ENCODE measurements around the gene TLE1. TPM values are rescaled to one million over a fixed set of nuclear protein-coding genes. Genes with fewer than 3 reads are reported as not detected.

Gene TLE1
- total and polyA plus RNA-seq, 12 donors: 33.3 to 76.9 (median 49.8) TPM

DNA sequence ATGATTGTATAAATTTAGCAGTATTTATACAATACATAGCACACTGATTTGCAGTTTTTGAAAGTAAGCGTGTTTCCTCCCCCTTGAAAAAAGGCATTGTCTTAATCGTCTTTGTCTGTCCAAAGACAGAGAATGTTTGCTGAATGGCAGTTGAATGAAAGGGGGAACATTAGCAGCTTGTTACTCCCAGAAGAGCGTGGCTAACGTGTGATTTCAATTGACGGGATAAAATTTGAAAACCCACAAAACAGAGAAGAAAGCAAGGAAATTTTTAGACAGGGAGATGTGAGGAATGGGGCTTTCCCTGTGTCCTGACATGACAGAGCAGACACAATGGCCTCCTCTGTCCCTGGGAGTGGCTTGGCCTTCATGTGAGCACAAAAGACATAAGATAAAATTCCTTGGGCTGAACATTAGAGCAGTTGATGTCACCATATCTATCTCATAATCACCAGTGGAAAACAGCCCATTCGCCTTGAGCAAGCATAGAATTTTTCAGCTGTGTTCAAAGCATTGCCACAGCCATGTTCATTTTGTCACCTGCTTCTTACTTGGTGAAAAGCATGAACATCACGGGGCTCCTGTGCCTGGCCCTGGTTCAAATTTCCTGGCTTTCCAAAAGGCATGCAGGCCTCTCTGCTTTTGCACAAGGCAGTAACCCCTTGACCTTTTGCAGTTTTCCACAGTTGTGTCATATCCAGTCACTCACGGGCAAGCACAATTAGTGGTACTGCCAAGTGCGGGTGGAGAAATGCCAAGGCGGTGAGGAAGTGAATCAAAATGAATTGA, 126.9 kb downstream of the TLE1 start:
- Histone ChIP-seq H3K4me1 (replicated peaks in 1 of 2) (peaks cover 5 to 20% of the 10 kb centered on the region in 2 donors), H3K4me3 (no peak overlapping the region), H3K27me3 (no peaks in the 10 kb centered on the region), H3K27ac (peak overlapping the region in 4 of 5 donors; percentile 3 to 70 (median 48)), H3K36me3 (replicated peaks in 1 of 2) (no peaks in the 10 kb centered on the region), H3K9me3 (replicated peaks in 1 of 3) (no peaks in the 10 kb centered on the region)
- peak; percentile 49 to 81 (median 78) for DNase-seq
- intact Hi-C loops (cut with DNase I): no loop called here
- no peak for TF ChIP-seq POLR2A (IDR thresholded peaks at IDR 0.05)
- TF ChIP-seq, protein P1, sequence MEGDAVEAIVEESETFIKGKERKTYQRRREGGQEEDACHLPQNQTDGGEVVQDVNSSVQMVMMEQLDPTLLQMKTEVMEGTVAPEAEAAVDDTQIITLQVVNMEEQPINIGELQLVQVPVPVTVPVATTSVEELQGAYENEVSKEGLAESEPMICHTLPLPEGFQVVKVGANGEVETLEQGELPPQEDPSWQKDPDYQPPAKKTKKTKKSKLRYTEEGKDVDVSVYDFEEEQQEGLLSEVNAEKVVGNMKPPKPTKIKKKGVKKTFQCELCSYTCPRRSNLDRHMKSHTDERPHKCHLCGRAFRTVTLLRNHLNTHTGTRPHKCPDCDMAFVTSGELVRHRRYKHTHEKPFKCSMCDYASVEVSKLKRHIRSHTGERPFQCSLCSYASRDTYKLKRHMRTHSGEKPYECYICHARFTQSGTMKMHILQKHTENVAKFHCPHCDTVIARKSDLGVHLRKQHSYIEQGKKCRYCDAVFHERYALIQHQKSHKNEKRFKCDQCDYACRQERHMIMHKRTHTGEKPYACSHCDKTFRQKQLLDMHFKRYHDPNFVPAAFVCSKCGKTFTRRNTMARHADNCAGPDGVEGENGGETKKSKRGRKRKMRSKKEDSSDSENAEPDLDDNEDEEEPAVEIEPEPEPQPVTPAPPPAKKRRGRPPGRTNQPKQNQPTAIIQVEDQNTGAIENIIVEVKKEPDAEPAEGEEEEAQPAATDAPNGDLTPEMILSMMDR (IDR thresholded peaks at IDR 0.05): no peak
- 62 to 73% (median 68%) methylated on average over 9 to 10 of the region's 10 CpGs for WGBS, 4 donors

- no peak overlapping the region for H3K4me3 ChIP-seq
- intact Hi-C loops (cut with DNase I): no loop called here
- H3K9me3 ChIP-seq (replicated peaks in 1 of 3): no peaks in the 10 kb centered on the region
- 87 to 89% (median 88%) methylated on average over 13 of the region's 13 CpGs for WGBS, 4 donors
- no peak overlapping the region for H3K27ac ChIP-seq
- peaks cover 5 to 20% of the 10 kb centered on the region in 2 donors for H3K4me1 ChIP-seq (replicated peaks in 1 of 2)
- no peak for DNase-seq
- H3K27me3 ChIP-seq: no peaks in the 10 kb centered on the region
- H3K36me3 ChIP-seq (replicated peaks in 1 of 2): no peaks in the 10 kb centered on the region
- no peak for TF ChIP-seq POLR2A (IDR thresholded peaks at IDR 0.05)
- TF ChIP-seq, protein P1 (IDR thresholded peaks at IDR 0.05): no peak
These were observed 128.3 kb downstream of the TLE1 start for GRCh38 chr9:81560851-81561732.

DNA sequence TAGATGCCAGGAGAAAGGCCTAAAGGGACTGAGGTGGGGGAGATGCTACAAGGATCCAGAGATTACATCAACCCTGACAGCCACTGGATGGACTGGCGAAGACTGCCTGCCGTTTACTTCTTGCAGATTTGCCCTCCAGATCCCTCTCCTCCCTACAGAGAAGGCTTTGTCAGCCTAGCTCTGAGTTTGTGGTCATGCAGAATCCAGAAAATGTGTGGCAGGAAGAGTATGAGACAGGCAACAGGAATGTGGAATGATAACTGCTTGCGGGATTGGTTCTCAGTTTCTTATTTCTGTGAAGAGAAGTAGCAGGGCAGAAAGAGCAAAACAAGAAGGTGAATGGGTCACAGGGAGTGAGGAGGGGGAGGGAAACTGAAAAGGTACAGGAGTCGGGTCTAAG, 129.6 kb downstream of the TLE1 start:
- Histone ChIP-seq H3K9me3 (replicated peaks in 1 of 3) (no peaks in the 10 kb centered on the region), H3K4me1 (replicated peaks in 1 of 2) (peaks cover 5 to 20% of the 10 kb centered on the region in 2 donors), H3K27ac (peak overlapping the region in 1 of 5 donors; percentile 79), H3K36me3 (replicated peaks in 1 of 2) (no peaks in the 10 kb centered on the region), H3K4me3 (no peak overlapping the region), H3K27me3 (no peaks in the 10 kb centered on the region)
- intact Hi-C loops (cut with DNase I): no loop called here
- 61 to 82% (median 71%) methylated on average over 4 of the region's 4 CpGs for whole genome bisulfite sequencing, 4 donors
- TF ChIP-seq POLR2A (IDR thresholded peaks at IDR 0.05): no peak
- TF ChIP-seq, protein P1 (IDR thresholded peaks at IDR 0.05): no peak
- peak in 1 of 7 donors; percentile 38 for DNase-seq

- H3K36me3 ChIP-seq (replicated peaks in 1 of 2): no peaks in the 10 kb centered on the region
These were observed 130.2 kb downstream of the TLE1 start for GRCh38 chr9:81559197-81559596.

More at GRCh38 chr9:81559197-81559596, 130.2 kb downstream of the TLE1 start:
- WGBS, 4 donors: 93 to 98% (median 95%) methylated on average over 4 of the region's 4 CpGs
- TF ChIP-seq, protein P1 (IDR thresholded peaks at IDR 0.05): no peak
- TF ChIP-seq POLR2A (IDR thresholded peaks at IDR 0.05): no peak
- Histone ChIP-seq H3K9me3 (replicated peaks in 1 of 3) (no peaks in the 10 kb centered on the region), H3K27me3 (no peaks in the 10 kb centered on the region), H3K4me1 (replicated peaks in 1 of 2) (peaks cover 5 to 20% of the 10 kb centered on the region in 2 donors), H3K27ac (peak overlapping the region in 1 of 5 donors; percentile 79), H3K4me3 (no peak overlapping the region)
- no peak for DNase-seq
- intact Hi-C loops (cut with DNase I): no loop called here

All from adrenal gland (tissue), 12 donors.